ENCODE measurements around the gene FGF19. TPM values are rescaled to one million over a fixed set of nuclear protein-coding genes. Genes with fewer than 3 reads are reported as not detected.
"Not testable (repeated sequence)": the region's sequence is repeated elsewhere in the genome, so short reads cannot be mapped to it uniquely, and the experiment has no call there.

FGF19 gene
- total RNA-seq, 1 experiment from 2014 or later: not detected

- peak; percentile 38 for DNase-seq (ENCODE audit: low read depth)
Measured at GRCh38 chr11:69696749-69697468, 6.9 kb downstream of the FGF19 start.

GRCh38 chr11:69695995-69696394, 7.8 kb downstream of the FGF19 start:
- not testable (repeated sequence) for DNase-seq (ENCODE audit: low read depth)

- DNase-seq (ENCODE audit: low read depth): no peak
Measured at GRCh38 chr11:69695581-69695980, 8.2 kb downstream of the FGF19 start.

- DNase-seq (ENCODE audit: low read depth): no peak
Measured at GRCh38 chr11:69694781-69695180, 9.0 kb downstream of the FGF19 start.

- DNase-seq (ENCODE audit: low read depth): no peak
Measured at GRCh38 chr11:69692422-69692821, 11.4 kb downstream of the FGF19 start.

GRCh38 chr11:69691463-69691862, 12.4 kb downstream of the FGF19 start:
- no peak for DNase-seq (ENCODE audit: low read depth)

- no peak for DNase-seq (ENCODE audit: low read depth)
Measured at GRCh38 chr11:69689484-69690319, 14.1 kb downstream of the FGF19 start.

- not testable (repeated sequence) for DNase-seq (ENCODE audit: low read depth)
Measured at GRCh38 chr11:69687969-69688771, 15.7 kb downstream of the FGF19 start.

- no peak for DNase-seq (ENCODE audit: low read depth)
Measured at GRCh38 chr11:69686856-69687255, 17.0 kb downstream of the FGF19 start.

- DNase-seq (ENCODE audit: low read depth): no peak
Measured at GRCh38 chr11:69686452-69686851, 17.4 kb downstream of the FGF19 start.

GRCh38 chr11:69685348-69685747, 18.5 kb downstream of the FGF19 start:
- no peak for DNase-seq (ENCODE audit: low read depth)

GRCh38 chr11:69684651-69685050, 19.2 kb downstream of the FGF19 start:
- no peak for DNase-seq (ENCODE audit: low read depth)

- DNase-seq (ENCODE audit: low read depth): peak; percentile 34
Measured at GRCh38 chr11:69683764-69684333, 20.0 kb downstream of the FGF19 start.

GRCh38 chr11:69682681-69683326, 21.0 kb downstream of the FGF19 start:
- no peak for DNase-seq (ENCODE audit: low read depth)

GRCh38 chr11:69682221-69682620, 21.6 kb downstream of the FGF19 start:
- DNase-seq (ENCODE audit: low read depth): peak; percentile 62

GRCh38 chr11:69680688-69681087, 23.1 kb downstream of the FGF19 start:
- DNase-seq (ENCODE audit: low read depth): no peak

- DNase-seq (ENCODE audit: low read depth): no peak
Measured at GRCh38 chr11:69677749-69678148, 26.1 kb downstream of the FGF19 start.

- DNase-seq (ENCODE audit: low read depth): peak; percentile 94
Measured at GRCh38 chr11:69674886-69675714, 28.7 kb downstream of the FGF19 start, which contains the start of gene LTO1. Gene LTO1, minus strand, starts transcription at chr11:69675353. Its CDS starts 114 bp downstream, at chr11:69675239.

GRCh38 chr11:69674267-69674885, 29.4 kb downstream of the FGF19 start:
- peak; percentile 70 for DNase-seq (ENCODE audit: low read depth)
